Choroid plexus epithelial cell (primary cell): ENCODE data around the gene RHOT2.

ENCODE experiments used
- DNase-seq: peaks from one replicate; pipeline ENCODE4 v3.0.0-alpha.2; 2010; ENCODE audit warnings: low read depth
- H3K4me3 ChIP-seq: 2 replicates; pipeline ENCODE4 v1.5.1; 2011; ENCODE audit warnings: low read depth, mild to moderate bottlenecking, control low read depth, low read length, moderate library complexity
- TF ChIP-seq, protein P1 (sequence below): conservative IDR thresholded peaks from 2 replicates; pipeline ENCODE4 v1.5.1; 2011; ENCODE audit warnings: low read depth, mild to moderate bottlenecking, control low read depth, inconsistent platforms, low read length, moderate library complexity

Gene RHOT2

GRCh38 chr16:680967-681745 is 13.2 kb downstream of the RHOT2 start:
- DNase-seq, result peak; percentile 40
- TF ChIP-seq, protein P1, sequence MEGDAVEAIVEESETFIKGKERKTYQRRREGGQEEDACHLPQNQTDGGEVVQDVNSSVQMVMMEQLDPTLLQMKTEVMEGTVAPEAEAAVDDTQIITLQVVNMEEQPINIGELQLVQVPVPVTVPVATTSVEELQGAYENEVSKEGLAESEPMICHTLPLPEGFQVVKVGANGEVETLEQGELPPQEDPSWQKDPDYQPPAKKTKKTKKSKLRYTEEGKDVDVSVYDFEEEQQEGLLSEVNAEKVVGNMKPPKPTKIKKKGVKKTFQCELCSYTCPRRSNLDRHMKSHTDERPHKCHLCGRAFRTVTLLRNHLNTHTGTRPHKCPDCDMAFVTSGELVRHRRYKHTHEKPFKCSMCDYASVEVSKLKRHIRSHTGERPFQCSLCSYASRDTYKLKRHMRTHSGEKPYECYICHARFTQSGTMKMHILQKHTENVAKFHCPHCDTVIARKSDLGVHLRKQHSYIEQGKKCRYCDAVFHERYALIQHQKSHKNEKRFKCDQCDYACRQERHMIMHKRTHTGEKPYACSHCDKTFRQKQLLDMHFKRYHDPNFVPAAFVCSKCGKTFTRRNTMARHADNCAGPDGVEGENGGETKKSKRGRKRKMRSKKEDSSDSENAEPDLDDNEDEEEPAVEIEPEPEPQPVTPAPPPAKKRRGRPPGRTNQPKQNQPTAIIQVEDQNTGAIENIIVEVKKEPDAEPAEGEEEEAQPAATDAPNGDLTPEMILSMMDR, result peak; percentile 21
- H3K4me3 ChIP-seq, result peak overlapping the region; percentile 82

GRCh38 chr16:681746-682427 is 14.0 kb downstream of the RHOT2 start:
- H3K4me3 ChIP-seq, result peak overlapping the region; percentile 82
- TF ChIP-seq, protein P1, result no peak
- DNase-seq, result peak; percentile 66

DNA sequence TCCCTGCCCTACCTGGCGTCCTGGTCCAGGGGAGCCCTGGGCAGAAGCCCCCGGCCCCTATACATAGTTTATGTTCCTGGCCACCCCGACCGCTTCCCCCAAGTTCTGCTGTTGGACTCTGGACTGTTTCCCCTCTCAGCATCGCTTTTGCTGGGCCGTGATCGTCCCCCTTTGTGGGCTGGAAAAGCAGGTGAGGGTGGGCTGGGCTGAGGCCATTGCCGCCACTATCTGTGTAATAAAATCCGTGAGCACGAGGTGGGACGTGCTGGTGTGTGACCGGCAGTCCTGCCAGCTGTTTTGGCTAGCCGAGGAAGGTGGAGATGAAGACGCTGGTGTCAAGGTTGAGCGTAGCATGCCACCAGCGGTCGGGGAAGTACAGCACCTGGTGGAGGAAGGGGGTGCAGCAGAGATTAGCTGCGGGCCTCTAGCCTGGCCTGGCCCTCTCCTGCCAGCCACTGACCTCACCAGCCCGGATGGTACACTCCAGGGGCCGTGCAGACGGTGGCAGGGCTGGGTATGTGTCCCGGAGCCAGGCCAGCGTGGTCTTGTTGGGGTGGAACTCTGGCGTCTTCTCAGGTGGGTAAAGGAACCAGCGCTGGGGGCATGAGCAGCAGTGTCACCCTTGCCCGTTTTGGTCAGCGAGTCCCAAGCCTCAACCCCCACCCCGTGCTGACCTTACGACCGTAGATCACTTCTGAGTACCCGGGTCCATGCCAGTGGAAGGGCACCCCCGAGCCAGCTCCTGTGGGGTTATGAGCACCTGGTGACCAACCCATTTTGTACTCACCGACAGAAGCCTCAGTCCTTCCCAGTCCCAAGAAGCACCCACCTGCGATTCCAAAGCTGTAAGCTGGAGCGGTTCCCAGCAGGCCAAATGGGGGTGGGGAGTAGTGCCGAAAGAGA is 14.8 kb downstream of the RHOT2 start:
- peak overlapping the region; percentile 69 for H3K4me3 ChIP-seq
- no peak for DNase-seq
- TF ChIP-seq, protein P1, result no peak

- H3K4me3 ChIP-seq, result peak overlapping the region; percentile 69
- TF ChIP-seq, protein P1, result no peak
- no peak for DNase-seq
These were observed 15.6 kb downstream of the RHOT2 start for GRCh38 chr16:683396-684070.

DNA sequence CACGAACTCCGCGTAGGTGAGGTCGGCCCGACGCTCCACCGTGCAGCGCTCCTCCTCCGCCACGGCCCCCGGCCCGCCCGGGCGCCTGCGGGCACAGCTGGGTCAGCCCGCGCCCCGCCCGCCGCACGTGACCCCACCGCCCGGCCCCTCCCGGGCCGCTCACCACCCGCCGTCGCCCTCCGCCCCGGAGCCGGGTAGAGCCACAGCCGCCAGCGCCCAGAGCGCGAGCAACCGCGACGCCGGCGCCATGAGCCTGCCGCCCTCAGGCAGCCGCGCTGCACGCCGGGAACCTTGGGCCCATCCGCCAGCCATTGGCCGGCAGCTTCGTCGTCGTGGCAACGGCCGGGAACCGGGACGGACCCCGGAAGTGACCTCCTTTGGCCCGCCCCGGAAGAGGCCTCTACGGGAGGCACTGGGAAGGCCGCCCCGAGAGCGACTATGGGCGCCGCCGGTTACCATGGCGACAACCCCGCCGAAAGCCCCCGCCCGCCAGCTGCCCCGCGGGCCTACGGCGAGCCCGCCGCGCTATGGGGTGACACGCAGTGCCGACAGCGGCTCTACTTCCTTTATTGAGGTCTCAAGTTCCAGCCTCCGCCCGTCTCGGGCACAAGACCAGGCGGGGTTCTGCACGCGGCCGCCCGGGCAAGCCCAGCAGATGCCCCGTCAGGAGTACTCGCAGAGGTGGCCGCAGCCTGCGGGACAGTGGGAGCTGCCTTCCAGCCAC is 16.3 kb downstream of the RHOT2 start, which contains the start of gene JMJD8:
Gene JMJD8, minus strand, starts transcription at position 264 of the 724 bp plus-strand sequence. Its CDS starts 15 bp downstream, at position 249.
- TF ChIP-seq, protein P1, result no peak
- H3K4me3 ChIP-seq, result peak within 1 kb of the TSS; percentile 69
- peak; percentile 97 for DNase-seq
